HG02571 (cell line): ENCODE data around the gene FBXL17.

Experiments
- ATAC-seq: cut with Tn5 transposase; IDR thresholded peaks from one replicate; pipeline ENCODE4 v1.9.1; 2021; ENCODE audit warnings: mild to moderate bottlenecking, moderate library complexity; ENCODE audit not compliant: unreplicated experiment

The FBXL17 gene

DNA sequence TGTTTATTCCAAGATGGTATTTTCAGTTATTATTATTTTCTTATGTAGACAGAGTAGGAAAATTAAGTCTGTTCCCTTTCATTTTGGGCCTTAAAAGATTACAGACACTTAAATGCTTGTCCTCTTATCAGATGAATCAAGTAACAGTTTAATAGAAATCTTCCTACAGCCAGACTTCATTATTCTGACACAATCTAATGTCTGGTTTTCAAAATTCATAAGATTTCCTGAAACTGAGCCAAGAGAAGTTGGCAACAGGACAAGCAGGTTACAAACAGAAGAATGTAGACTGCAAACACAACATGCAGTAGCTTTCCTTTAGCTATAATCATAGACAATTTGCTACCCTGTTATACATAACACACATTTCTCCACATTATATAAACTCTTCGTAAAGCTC lies 130.5 kb downstream of the FBXL17 start:
- no peak for ATAC-seq

DNA sequence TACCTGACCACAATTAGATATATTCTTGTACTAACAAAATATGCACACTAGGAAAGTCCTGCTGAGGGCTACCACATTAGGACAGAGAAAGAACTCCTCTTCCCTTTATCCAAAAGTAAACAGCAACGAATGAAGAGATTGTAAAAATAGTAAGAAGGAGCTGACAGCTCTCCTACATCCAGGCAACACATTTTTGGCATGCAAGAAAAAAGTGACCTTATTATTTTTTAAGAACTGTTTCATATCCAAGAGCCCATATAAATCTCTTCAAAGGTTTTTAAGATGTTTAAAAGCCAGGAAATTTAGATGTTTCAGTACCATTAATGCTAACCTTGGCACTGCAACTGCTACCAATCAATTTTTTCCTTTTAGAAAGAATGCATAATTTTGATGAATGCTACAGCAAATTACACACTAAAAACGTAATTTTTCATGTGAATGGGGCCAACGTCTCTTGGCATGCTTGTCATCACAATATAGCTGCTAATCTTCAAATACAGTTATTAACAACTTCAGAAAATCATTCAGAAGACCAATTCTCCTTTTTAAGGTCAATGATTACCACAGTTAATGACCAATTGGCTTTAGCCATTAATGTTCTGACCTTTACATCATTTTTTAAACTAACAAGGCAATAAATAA lies 132.0 kb downstream of the FBXL17 start:
- ATAC-seq: no peak

DNA sequence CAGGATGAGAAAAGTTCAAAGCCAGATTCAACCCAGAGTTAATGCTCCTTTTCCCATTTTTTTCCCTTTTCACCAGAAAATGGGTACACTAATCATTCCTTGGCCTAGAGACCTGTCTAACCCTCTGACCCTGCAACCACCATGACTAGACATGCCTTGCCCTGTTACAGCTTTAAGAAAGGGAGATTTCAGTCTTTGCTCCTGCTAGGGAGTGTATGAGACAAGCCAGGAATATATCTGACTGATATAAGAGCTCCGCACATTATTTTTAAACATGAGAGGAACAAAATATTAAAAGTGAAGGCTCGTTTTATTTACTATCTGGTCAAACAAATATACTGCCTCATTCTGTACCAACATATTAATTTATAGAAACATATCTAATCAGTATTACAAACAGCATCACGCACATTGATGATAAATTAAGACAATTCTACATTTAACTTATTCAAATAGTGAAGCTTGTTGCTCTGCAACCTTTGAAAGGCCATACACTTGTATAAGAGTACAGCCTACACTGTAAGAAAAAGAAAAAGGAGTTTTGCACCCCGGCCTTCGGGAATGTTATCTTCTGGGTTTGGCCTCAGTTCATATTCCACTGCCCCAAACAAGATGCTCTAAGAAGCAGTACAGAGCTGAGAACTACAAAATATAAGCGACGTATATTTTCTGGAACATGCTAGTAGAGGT lies 132.7 kb downstream of the FBXL17 start:
- no peak for ATAC-seq

DNA sequence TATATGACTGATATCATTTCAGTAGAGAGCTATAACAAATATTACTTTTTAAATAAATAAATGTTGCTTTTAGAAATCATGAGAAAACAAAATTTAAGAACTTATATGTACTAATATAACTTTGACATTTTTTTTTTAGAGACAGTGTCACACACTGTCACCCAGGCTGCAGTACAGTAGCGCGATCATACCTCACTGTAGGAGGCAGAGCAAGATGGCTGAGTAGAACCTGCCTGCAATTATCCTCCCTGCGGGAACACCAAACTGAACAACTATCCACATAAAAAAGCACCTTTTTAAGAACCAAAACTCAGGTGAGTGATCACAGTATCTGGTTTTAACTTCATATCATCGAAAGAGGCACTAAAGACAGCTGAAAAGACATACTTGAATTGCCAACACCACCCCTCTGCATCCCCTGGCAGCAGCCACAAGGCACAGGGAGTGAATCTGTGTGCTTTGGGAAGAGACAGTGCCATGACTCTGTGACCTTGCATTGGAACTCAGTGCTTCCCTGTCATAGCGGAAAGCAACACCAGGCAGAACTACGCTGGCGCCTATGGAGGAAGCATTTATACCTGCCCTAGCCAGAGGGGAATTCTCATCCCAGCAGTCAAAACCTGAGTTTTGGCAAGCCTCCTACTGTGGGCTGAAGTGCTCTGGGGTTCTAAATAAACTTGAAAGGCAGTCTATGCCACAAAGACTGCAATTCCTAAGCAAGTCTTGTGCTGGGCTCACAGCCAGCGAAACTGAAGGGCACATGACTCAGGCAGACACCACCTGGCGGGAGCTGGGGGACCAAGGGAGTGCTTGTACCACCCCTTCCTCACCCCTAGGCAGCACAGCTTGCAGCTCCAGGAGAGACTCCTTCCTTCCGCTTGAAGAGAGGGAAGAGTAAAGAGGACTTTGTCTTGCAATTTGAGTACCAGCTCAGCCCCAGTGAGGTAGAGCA lies 142.7 kb downstream of the FBXL17 start:
- ATAC-seq: no peak

DNA sequence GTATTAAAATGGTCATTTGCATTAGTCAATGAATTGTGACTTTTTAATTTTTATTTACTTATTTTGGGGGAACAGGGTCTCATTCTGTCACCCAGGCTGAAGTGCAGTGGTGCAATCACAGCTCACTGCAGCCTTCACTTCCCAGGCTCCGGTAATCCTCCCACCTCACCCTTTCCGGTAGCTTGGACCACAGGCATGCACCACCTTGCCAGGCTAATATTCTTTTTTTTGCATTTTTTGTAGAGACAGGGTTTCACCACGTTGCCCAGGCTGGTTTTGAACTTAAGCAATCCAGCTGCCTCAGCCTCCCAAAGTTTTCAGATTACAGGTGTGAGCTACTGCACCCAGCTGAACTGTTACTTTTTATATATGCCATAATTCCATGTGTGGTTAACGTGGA lies 143.4 kb downstream of the FBXL17 start:
- ATAC-seq: no peak

DNA sequence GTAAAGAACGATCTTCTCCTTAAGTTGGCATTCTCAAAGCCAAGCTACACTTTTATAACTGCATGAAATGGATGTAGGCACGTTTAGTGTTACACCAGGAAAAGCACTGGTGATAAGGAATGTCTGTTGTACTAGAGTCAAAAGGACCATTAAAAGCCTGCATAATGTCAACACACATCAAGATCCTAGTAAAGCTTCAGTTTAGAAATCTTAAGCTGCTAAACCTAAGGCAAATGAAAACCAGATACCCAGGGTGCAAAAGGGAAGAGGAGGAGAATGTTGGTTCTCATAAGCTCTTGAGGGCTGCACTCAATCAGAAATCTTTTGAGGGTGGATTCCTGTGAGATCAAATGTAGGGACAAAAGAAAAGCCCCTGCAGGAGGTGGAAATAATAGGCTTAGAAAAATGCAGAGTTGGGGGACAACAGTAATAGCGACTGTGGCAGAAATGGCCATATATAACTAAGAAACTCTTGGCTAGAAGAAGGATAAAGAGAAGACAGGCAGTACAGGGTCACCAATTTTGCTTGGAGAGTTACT lies 148.2 kb downstream of the FBXL17 start:
- no peak for ATAC-seq

DNA sequence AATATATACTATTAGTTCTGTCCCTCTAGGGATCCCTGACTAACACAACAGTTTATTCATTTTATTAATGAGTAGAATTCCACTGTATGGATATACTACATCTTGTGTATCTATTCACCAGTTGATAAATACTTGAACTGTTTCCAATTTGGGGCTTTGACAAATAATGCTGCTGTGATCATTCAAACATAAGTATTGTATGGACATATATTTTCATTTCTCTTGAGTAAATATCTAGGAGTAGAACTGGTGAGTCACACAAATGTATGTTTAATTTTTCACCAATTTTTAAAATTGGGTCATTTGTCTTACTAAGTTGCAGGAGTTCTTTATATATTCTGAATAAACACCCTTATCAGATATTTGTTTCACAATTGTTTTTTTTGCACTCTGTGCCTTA lies 149.1 kb downstream of the FBXL17 start:
- no peak for ATAC-seq

DNA sequence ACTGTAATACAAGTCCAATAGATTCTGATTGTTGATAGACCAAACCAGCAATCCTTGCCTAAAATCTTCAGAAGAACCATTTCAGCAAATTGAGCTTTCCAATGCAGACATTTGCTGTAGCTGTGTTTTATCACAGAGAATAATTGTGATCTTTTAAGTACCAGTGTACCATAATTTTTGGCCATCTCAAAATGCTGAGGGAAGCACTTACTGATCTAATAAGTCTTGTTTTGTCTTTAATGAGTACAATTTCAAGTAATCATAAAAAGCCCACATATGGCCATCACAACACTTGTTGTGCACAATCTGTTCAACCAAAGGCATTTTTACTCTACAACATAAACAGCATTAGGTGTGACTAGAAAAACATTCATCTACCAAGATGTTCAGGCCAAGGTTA lies 159.9 kb downstream of the FBXL17 start:
- no peak for ATAC-seq

DNA sequence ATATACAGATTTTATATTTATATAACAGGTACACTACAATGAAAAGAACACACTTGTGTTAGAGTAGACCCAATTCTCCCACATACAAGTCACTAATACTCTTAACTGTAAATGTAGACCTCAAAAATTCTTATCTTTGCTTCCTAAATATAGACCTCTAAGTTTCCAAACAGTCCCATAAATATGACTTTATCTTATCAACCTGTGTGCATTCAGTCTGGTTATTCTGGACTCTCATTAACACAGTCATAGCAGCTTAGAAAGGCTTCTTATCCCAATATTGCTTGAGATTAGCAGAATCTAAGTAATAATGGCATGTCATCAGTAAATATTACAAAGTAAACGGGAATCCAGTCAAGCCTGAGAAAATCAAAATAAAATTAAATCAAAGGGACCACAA lies 161.1 kb downstream of the FBXL17 start:
- no peak for ATAC-seq

DNA sequence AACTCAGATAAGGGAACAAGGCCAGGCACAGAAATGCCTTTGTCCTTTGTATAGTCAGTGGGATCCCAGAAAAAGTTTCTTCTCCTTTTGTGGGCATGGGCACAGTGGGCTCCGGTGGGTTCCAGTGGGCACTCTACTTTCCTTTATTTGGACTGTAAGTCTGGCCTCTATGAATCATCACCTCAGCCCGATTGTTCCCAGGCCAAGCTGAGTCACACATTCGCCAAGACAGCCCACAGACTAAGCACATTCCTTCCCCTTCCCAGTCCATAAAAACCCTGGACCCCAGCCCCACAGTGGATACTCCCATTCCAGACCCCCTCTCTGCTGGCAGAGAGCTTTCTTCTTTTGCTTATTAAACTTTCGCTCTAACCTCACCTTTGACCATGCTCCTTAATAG lies 165.0 kb downstream of the FBXL17 start:
- ATAC-seq: no peak

DNA sequence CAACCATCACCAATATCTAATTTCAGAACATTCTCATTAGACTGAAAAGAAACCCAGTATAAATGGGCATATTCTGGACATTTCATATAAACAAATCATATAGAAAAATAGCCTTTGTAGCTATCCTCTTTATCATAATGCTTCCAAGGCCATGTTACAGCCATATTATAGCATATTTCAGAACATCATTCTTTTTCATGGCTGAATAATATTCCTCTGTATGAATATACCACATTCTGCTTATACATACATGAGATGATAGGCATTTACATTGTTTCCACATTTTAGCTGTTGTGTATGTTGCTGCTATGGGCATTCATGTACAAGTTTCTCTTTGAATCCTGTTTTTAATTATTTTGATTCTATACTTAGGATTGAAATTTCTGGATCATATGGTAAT lies 167.0 kb downstream of the FBXL17 start:
- ATAC-seq: no peak

DNA sequence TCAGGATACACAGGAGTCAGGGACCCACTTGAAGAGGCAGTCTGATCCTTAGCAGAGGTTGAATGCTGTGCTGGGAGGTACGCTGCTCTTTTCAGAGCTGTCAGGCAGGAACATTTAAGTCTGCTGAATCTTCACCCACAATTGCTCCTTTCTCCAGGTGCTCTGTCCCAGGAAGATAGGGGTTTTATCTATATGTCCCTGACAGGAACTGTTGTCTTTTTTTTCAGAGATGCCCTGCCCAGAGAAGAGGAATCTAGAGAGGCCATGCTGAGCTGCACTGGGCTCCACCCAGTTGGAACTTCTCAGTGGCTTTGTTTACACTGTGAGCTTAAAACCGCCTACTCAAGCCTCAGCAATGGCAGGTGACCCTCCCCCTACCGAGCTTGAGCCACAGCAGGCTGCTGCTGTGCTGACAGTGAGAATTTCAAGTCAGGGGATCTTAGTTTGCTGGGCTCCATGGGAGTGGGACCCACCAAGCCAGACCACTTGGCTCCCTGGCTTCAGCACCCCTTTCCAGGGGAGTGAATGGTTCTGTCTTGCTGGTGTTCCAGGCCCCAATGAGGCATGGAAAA lies 169.0 kb downstream of the FBXL17 start:
- no peak for ATAC-seq

DNA sequence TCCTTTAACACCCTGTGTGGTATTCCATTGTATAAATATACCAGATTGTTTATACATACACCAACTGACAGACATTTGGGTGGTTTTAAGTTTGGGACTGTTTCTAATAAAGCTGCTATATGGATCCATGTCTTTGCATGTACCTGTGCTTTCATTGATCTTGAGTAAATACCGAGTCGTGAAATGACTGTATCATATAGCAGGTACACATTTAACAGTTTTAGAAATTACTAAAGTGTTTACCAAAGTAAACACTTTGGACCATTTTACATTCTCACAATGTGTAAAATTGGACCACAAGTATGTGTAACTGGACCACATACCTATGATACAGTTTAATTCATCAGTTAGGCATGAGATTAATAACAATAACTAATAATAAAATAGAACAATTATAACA lies 175.2 kb downstream of the FBXL17 start:
- ATAC-seq: no peak

DNA sequence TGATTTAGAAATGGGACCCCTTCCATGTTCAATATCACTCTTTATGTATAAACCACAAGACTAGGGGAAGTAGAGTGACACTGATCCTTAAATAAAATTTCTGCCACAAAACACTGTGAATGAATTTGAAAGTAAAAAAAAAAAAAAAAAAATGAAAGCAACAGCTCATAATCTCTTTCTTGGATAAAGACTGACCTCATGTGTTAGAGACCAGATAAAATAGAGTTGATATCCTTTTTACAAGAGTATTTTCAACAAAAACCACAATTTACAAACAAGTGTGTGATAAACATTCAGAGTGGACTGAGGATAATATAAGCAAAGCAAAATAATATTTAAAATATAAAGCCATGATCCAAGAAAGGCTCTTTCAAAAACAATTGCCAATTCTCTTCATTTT lies 180.2 kb downstream of the FBXL17 start:
- no peak for ATAC-seq

DNA sequence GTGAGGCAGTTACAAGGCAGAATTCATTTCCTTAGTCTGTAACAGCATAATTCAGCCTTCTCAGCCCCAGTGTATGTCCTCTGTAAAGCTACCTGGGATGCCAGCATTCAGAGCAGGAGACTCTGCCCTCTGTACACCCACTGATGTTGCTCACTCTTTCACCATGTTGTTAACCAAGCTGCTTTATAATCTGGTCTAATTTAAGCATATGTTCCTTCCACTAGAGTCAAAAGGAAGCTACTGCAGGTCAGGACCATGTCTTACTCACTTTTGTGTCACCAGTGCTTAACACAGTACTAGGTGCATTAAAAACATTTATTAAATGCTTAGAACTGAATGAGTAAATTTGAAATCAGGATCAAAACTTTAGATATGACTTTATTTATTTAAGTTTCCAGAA lies 185.6 kb downstream of the FBXL17 start:
- no peak for ATAC-seq

DNA sequence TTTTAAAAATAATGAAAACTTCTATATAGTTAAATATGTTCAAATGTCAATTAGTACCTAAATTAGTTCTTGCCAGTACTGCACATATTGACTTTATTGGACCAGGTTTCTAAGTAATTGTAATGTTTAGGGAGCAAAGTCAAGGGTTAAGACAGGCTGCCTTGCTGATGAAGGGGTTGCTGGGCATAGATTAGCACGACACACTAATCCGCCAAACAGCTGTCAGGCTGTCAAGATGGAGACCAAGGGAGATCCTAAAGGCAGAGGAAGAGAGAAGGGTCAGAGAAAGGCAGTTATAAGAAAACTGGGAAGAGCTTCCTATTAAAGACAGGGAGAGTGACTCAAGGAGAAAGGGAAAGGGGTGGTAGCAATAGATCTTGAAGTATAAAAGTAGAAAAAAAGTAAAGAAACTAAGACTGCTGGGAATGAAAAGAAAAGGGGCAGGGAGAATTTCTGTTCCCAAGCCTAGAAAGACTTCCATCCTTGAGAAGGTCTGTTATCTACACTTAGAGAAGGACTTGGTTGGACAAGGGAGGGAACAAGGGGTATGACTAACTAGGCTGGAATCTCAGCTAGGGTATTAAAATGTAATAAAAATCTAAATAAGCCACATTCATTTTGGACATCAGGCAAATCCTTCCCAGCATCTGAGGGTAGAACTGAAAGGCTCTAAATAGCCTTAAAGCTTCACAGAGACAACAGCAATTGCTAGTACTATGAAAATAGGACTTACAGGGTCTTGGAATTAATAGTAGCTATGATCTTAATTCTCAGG lies 188.7 kb downstream of the FBXL17 start:
- ATAC-seq: no peak

DNA sequence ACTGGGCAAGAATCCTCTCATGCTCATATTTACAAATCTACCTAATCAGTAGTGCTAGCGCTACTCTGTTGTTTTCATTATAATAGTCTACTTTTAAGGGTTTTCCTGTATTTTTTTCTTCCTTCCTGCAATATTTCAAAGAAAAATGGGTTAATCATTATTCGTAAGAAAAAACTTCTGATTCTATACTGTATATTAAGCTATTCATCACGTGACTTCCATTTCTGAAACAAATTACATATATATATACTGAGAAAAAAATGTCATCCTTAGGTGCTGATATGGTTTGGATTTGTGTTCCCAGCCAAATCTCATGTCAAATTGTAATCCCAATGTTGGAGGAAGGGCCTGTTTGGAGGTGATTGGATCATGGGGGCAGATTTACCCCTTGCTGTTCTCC lies 197.0 kb downstream of the FBXL17 start:
- no peak for ATAC-seq

DNA sequence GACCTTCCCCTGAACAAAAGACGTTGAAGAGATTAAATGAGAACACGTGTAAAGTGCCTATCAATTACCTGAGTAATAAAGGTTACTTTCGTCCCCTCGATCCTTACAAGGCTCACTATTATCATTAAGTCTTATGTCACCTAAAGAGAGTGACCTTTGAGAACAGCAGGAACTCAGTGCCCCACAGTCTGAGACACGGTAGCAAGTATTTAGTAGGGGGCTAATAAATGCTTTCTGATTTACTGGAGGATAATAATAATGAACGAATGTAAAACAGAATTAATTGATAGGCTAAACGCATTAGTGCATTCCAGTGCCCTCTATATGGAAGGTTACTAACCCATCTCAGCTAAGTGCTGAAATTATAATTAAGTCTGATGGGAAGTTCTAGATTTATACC lies 199.9 kb downstream of the FBXL17 start:
- ATAC-seq: no peak

DNA sequence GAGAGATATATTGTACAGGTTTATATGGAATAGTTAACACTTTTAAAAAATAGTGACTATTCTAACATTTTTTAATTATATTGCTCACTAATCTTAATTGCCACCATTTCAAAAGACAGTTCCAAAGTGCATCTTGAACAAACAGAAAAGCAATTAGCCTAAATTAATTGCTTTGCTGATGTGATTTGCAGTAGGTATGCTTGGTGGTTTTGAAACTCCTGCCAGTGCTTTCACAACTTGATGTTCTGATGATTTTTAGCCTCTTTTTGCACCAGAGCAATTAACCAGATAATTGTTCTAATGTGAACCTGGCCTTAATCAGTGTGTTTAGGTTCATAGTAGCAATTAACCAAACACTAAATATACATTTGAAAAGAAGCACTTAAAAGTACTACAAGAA lies 207.6 kb downstream of the FBXL17 start:
- no peak for ATAC-seq

DNA sequence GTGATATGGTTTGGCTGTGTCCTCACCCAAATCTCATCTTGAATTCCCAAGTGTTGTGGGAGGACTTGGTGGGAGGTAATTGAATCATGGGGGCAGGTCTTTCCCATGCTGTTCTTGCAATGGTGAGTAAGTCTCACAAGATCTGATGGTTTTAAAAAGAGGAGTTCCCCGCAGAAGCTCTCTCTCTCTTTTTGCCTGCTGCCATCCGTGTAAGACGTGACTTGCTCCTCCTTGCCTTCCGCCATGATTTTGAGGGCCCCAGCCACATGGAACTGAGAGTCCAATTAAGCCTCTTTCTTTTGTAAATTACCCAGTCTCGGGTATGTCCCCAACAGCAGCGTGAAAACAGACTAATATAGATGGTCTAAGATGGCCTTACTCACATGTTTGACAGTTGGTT lies 210.1 kb downstream of the FBXL17 start:
- no peak for ATAC-seq
